ENCODE data around the gene RASA4B.
"Not testable (repeated sequence)": the region's sequence is repeated elsewhere in the genome, so short reads cannot be mapped to it uniquely, and the experiment has no call there.

- TF ChIP-seq CTCF (IDR thresholded peaks at IDR 0.05; ENCODE audit: poor library complexity), result peak; percentile 35
- not testable (repeated sequence) for TF ChIP-seq EZH2 (IDR thresholded peaks at IDR 0.05; ENCODE audit: borderline replicate concordance)
Measured at GRCh38 chr7:102478314-102479208, 39.0 kb downstream of the RASA4B start, which contains the start of gene POLR2J.
